GM21717 (cell line): ENCODE measurements around the gene WIPF2.
A peak's percentile ranks its signal among the peaks of the same experiment; 100 is the strongest.
"Not testable (repeated sequence)": the region's sequence is repeated elsewhere in the genome, so short reads cannot be mapped to it uniquely, and the experiment has no call there.

ENCODE experiments used
- ATAC-seq: cut with Tn5 transposase; IDR thresholded peaks from one replicate; pipeline ENCODE4 v1.9.1; 2021; ENCODE audit warnings: mild to moderate bottlenecking, moderate library complexity; ENCODE audit not compliant: unreplicated experiment

The WIPF2 gene

DNA sequence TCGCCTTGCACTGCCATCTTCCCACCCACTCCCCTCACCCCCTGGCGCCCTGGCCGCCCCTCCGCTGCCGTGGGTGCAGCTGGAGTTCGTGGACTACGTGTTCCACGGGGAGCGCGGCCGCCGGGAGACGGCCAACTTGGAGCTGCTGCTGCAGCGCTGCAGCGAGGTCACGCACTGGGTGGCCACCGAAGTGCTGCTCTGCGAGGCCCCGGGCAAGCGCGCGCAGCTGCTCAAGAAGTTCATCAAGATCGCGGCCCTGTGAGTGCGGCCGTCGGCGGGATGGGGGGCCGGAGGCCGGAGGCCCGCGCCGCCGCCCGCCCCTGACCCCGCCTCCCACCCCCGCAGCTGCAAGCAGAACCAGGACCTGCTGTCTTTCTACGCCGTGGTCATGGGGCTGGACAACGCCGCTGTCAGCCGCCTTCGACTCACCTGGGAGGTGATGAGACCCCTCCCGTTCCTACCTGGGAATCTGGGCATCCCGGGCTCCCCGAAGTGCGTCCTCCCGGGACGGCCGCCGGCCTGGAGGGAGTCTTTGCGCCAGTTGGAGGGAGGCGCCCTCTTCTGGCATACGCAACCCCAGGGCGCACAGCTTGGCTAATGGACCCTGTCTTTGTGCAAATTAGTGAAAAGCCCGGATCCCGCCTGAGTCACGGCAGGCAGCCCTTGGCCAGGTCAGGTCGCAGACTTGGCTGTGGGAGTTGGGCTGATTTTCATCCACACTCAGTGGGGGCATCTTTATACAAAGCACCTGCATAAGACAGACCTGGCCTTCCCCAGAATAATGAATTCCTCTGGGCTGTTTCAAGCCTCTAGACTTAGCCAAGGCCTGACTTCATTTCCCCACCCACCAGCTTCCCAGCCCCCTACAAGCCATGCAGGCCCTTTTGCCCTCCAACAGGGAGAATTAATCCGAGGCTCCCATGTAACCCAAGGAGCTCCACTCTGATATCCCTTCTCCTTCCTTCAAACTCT lies 27.6 kb upstream of the WIPF2 start:
- peak; percentile 52 for ATAC-seq

DNA sequence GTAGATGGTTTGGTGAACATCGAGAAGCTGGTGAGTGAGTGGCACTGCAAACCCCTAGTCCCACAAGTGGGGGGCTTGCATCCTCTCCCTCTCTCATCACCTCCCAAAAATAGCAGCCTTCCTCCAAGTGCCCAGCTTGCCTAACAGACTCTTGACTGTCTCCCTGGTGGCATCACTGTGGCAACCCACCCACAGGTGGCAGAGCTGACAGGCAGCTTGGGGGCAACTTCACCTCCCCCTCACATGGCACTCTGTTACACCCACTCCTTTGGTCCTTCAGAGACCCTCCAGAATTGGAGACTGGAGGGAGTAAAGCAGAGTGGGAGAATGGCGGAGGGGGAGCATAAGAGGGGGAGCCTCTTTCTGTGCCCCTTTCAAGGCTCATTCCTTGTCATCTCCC lies 26.1 kb upstream of the WIPF2 start:
- ATAC-seq = no peak

DNA sequence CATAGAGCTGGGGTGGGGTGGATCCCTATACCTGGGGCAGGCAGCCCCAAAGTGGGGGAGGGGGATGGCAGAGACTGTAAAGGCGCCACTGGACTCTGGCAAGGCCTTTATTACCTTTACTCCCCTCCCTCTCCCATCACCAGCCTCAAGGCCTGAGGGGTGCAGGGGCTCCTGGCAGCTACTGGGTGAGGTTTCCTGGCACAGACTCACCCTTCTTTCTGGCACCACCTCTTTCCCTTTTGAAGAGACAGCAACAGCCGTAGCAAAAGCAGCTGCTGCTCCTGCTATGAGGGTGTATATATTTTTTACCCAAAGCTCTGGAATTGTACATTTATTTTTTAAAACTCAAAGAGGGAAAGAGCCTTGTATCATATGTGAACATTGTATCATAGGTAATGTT lies 24.3 kb upstream of the WIPF2 start:
- ATAC-seq = no peak

DNA sequence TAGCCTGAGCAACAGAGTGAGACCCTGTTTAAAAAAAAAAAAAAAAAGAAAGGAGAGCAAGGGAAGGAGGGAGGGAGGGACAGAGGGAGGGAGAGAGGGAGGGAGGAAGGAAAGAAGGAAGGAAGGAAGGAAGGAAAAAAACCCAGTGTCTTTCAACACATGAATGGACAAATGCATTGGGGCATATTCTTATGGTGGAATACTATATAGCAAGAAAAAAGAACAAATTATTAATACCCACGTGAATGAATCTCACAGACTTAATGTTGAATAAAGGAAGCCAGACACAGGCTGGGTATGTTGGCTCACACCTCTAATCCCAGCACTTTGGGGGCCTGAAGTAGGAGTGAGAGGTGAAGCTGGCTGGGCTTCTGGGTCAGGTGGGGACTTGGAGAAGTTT lies 21.6 kb upstream of the WIPF2 start:
- ATAC-seq = no peak

DNA sequence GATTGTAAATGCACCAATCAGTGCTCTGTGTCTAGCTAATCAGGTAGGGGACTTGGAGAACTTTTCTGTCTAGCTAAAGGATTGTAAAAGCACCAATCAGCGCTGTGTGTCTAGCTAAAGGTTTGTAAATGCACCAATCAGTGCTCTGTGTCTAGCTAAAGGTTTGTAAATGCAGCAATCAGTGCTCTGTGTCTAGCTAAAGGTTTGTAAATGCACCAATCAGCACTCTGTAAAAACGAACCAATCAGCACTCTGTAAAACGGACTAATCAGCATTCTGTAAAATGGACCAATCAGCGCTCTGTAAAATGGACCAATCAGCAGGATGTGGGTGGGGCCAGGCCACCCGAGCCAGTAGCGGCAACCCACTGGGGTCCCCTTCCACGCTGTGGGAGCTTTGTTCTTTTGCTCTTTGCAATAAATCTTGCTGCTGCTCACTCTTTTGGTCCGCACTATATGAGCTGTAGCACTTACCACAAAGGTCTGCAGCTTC lies 21.1 kb upstream of the WIPF2 start:
- not testable (repeated sequence) for ATAC-seq

DNA sequence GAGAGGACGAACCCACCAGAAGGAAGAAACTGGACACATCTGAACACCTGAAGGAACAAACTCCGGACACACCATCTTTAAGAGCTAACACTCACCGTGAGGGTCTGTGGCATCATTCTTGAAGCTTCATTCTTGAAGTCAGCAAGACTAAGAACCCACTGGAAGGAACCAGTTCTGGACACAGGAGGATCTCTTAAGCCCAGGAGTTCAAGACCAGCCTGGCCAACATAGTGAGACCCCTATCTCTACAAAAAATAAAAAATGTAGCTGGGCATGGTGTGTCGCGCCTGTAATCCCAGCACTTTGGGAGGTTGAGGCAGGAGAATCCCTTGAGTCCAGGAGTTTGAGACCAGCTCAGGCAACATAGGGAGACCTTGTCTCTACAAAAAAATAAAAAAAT lies 20.5 kb upstream of the WIPF2 start:
- ATAC-seq = no peak

DNA sequence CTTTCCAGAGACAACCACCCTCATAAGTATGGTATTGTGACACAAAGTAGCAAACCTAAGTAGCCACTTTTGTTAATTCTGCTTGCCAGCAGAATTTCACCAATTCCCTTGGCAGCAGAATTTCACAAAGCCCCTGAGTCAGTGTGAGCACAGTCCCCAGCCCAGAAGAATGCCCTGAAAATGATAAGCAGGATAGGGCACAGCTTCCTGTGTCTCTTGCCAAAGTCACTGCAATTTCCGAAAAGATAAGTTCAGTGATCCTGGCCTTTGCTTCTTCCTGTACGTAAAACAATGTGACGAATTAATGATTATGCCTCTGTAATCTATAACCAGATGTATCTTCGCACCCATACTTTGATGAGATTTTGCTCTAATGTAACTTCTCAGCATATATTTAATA lies 16.0 kb upstream of the WIPF2 start:
- ATAC-seq = no peak

DNA sequence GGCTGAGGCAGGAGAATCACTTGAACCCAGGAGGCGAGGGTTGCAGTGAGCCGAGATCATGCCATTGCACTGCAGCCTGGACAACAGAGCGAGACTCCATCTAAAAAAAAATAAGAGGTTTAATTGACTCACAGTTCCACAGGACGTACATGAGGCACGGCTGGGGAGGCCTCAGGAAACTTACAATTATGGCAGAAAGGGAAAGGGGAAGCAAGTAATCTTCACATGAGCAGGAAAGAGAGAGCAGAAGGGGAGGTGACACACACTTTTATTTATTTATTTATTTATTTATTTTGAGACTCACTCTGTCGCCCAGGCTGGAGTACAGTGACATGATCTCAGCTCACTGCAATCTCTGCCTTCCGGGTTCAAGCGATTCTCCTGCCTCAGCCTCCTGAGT lies 12.9 kb upstream of the WIPF2 start:
- ATAC-seq = not testable (repeated sequence)

DNA sequence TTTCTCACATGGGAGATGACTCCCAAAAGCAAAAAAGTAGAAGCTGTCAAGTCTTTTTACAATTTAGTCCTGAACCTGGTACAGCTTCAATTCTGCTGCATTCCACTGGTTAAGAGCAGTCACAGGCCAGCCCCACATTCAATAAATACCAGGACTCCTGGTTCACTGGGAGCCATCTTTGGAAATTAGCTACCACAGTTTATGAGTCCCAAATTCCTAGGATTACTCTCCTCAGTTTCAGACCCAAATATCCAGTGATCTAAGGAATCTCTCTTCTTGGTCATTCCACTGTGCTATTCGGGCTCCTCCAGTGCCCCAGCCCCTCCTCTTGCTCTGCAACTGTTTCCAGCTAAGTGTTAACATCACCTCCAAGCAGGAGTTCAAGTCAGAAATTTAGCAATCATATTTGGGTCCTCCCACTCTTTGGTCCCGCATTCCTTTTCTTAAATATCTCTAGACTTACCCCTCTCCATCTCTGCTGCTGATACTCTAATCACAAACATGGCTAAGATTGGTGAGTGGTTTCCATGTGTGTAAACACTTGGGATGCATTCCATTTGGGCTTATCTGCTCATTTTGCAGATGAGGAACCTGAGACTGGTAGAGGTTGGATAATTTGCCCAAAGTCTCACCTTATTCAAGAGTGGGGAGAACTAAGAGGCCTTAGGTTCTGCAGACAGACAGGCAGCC lies 9.6 kb upstream of the WIPF2 start:
- no peak for ATAC-seq

DNA sequence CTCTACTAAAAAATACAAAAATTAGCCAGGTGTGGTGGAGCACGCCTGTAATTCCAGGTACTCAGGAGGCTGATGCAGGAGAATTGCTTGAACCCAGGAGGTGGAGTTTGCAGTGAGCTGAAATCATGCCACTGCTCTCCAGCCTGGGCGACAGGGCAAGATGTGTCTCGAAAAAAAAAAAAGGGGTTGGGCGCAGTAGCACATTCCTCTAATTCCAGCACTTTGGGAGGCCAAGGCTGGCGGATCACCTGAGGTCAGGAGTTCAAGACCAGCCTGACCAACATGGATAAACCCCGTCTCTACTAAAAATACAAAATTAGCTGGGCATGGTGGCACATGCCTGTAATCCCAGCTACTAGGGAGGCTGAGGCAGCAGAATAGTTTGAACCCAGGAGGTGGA lies 5.2 kb upstream of the WIPF2 start:
- ATAC-seq = not testable (repeated sequence)

DNA sequence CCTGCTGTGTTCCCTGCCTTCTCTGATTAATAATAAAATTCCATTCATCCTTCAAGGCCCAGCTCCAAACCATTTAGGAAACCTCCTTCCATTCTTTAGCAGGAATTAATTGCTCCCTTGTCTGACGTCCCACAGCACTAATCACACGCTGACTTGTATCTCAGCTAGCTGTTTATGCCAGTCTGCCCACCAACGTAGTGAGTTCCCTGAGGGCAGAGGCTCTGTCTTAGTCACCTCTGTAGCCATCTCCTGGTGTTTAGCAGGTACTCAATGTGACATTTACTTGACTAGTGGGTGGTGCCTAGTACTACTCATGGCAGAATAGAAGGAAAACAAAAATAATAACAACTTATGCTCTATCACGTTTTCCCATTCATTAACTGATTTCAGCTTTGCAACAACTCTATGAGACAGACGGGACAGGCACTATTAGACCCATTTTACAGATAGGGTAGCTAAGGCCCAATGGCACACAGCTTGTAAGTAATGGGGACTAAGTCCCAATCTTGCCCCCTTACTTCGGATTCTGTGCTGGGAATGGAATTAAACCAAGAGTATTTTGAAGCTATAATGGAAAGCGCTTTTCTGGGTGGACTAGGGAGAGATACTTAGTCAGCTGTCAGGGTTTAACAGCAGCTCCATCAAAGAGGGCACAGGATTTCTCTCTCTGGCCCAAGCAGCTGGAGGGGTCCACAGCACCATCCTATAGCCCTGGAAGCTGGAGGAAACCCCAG lies 931 bp upstream of the WIPF2 start:
- no peak for ATAC-seq

DNA sequence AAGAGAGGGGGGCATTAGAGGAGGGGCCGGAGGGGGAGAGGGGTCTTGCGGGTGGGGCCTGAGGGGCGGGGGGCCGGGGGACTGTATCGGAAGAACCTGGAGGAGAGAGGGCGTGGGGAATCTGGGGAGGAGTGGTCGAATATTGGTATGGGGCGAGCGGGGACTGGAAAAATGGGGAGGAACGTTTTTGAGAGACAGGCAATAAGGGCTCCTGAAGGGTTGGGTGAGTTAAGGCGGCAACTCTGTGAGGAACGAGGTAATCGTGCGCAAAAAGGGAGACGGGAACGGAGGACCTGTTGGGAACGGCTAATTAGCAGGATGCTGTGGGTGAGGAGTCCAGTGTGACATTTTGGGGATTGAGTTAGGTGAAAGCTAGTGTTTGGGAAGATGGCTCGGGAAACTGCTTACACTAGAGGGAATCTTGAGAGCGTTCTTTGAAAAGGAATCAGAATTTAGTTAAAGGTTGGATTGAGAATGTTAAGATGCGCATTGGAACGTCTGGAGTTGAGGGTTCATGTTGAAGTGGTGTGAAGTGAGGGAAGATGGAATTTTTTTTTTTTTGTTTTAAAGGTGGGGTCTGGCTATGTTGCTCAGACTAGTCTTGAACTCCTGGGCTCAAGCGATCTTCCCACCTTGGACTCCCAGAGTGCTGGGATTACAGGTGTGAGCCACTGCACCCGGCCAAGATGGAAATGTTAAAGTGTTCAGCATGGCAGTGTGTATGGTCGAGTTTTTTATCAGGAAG lies 662 bp downstream of the WIPF2 start:
- no peak for ATAC-seq

DNA sequence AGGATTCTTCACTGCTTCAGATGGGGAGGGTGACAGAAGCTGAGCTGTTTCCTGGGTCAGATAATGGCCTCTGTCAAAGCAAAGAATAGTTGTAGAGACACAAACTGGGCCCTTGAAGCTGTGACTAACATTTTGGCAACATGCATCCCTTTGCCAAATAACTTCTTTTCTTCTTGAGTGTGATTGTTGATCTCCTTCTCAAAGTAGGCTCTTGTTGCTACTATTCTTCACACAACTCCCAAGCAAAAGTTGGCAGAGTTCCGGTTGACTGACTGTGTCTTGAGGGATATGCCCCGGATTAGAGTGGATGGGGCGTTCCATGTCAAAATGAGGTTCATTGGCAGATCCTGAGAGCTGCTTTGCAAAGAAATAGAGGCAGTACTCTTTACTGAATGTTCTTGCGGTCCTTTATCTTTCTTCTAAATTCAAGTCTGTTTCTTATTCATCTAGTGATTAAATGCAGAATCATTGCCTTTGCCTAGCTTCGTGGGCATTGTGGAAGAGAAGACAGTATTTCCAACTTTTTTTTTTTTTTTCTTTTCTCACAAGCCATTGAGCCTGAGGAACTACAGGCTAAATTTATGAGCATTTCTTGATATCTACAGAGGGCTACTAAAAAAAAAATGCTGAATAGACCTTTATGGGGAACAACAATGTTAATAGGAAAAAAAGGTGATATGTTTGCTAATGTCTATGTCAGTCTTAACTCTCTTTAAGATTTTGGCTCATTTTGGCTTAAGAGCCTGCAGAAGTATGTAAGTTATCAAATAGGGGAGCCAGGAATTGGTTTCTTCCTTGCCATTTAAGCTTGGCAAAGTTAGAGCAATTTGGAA lies 5.8 kb downstream of the WIPF2 start:
- ATAC-seq = no peak

DNA sequence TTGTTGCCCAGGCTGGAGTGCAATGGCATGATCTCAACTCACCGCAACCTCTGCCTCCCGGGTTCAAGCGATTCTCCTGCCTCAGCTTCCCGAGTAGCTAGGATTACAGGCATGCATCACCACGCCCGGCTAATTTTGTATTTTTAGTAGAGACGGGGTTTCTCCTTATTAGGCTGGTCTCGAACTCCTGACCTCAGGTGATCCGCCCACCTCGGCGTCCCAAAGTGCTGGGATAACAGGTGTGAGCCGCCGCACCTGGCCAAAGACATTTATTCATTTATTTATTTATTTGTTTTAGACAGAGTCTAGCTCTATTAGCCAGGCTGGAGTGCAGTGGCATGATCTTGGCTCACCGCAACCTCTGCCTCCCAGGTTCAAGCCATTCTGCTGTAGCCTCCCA lies 10.0 kb downstream of the WIPF2 start:
- ATAC-seq = not testable (repeated sequence)

DNA sequence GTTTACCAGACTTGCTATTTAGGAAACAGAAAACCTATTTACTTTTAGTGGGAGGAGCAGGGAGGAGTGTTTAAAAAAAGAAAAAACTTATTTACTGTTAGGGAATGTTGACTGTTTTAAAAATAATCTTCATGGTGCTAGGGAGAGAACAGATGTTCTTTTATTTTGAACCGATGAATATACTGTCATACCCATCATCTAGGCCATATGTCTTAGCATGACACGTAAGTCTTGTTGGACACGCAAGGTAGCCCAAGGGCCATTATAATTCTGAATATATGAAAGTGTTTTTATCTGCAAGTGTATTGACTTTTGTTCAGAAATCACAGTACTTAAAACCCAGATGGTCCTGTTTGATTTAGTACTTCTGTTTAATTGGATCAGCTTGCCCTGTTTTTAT lies 11.6 kb downstream of the WIPF2 start:
- no peak for ATAC-seq

DNA sequence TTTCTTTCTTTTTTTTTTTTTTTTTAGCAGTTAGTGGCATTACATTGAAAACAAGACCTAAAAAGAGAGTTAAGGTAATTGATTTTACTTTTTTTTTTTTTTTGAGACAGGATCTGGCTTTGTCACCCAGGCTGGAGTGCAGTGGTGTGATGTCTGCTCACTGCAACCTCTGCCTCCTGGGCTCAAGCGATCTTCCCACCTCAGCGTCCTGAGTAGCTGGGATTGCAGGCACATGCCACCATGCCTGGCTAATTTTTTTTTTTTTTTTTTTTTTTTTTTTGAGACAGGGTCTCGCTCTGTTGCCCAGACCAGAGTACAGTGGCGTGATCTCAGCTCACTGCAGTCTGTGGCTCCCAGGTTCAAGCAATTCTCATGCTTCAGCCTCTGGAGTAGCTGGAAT lies 12.8 kb downstream of the WIPF2 start:
- not testable (repeated sequence) for ATAC-seq

DNA sequence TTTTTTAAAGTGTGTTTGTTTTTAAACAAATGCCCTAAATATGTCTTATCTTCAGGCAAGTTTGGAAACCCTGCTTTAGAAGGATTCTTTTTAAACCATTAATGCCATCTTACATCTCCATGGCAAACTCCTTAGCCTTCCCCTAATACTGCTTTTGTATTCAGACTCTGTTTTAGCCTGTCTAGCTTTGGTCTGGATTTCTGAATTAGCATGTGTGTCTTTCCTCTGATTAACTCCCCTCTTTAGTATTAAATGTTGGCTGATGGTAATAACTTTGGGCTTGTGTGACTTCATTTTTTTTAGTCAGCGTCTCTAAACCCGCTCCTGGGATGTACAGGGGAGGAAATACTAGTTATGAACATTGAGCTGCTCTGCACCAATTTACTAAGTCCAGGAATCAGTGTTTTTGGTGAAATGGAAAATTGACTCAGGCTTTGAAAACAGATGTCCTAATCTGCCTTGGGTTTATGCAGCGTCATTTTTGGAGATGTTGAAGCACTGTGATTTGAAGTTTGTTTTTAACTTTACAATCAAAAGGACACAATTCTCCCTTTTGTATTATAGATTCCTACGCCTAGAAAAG lies 22.2 kb downstream of the WIPF2 start:
- no peak for ATAC-seq

DNA sequence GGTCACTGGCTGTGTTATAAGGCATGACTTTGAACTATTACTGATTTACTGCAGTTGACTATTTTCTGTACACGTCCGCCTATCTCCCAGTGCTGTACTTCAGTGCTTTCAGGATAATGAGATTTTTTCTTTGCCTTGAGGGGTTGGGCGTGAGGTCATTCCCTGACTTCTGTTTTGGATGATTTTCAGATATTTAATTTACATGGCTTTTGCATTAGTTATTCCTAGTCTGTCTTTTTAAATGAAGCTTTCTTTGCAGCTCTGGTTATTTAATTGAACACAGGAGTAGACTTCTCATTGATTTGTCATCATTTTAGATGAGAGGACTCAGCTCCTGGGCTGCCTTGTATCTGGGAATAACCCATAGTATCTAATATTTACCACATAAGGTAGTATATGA lies 23.7 kb downstream of the WIPF2 start:
- no peak for ATAC-seq

DNA sequence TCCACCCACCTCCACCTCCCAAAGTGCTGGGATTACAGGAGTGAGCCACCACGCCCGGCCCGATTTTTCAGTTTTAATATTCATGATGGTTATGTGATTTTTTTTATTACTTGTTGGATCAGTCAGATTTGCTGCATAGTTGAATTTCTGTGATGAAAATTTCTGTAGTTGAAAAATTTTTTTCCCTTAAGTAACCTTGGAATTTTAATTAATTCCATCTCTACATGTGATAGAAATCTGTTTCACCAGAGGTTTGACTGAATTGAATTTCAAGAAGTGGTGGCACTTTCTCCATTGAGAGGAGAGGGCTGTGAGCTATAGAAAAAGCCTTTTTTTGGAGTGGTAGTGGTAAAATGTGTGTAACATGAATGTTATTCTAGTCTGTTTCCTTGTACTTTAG lies 24.7 kb downstream of the WIPF2 start:
- no peak for ATAC-seq
